GM19452 (cell line): ENCODE measurements around the gene METTL4.

Experiments used
- ATAC-seq: cut with Tn5 transposase; IDR thresholded peaks from one replicate; pipeline ENCODE4 v1.9.1; 2021; ENCODE audit not compliant: unreplicated experiment

METTL4 gene

GRCh38 chr18:2522112-2522511 is 49.2 kb downstream of the METTL4 start:
- peak; percentile 55 for ATAC-seq

- ATAC-seq = no peak
These were observed 52.8 kb downstream of the METTL4 start for GRCh38 chr18:2518473-2518872.

GRCh38 chr18:2515908-2516625 is 55.2 kb downstream of the METTL4 start:
- no peak for ATAC-seq

- ATAC-seq = no peak
These were observed 56.0 kb downstream of the METTL4 start for GRCh38 chr18:2515171-2515787.

- no peak for ATAC-seq
These were observed 57.7 kb downstream of the METTL4 start for GRCh38 chr18:2513616-2514015.

GRCh38 chr18:2512059-2512458 is 59.2 kb downstream of the METTL4 start:
- no peak for ATAC-seq

- ATAC-seq = no peak
These were observed 59.9 kb downstream of the METTL4 start for GRCh38 chr18:2511451-2511850.

- ATAC-seq = no peak
These were observed 60.9 kb downstream of the METTL4 start for GRCh38 chr18:2510416-2510815.

GRCh38 chr18:2508678-2509077 is 62.6 kb downstream of the METTL4 start:
- ATAC-seq = no peak

- no peak for ATAC-seq
These were observed 63.1 kb downstream of the METTL4 start for GRCh38 chr18:2508155-2508554.

GRCh38 chr18:2504642-2505041 is 66.7 kb downstream of the METTL4 start:
- no peak for ATAC-seq

GRCh38 chr18:2502880-2503279 is 68.4 kb downstream of the METTL4 start:
- no peak for ATAC-seq

- no peak for ATAC-seq
These were observed 68.9 kb downstream of the METTL4 start for GRCh38 chr18:2502394-2502793.

GRCh38 chr18:2497797-2498196 is 73.5 kb downstream of the METTL4 start:
- no peak for ATAC-seq

GRCh38 chr18:2495381-2495780 is 75.9 kb downstream of the METTL4 start:
- no peak for ATAC-seq

GRCh38 chr18:2494921-2495320 is 76.4 kb downstream of the METTL4 start:
- ATAC-seq = no peak
